ENCODE results near the gene TCF4. TPM values are rescaled to one million over a fixed set of nuclear protein-coding genes. Genes with fewer than 3 reads are reported as not detected.

The TCF4 gene
- total and polyA plus RNA-seq, 2 of the 13 experiments (the other 11 are each of a cell fraction or from before 2014, with no cell fraction given) = not detected

DNA sequence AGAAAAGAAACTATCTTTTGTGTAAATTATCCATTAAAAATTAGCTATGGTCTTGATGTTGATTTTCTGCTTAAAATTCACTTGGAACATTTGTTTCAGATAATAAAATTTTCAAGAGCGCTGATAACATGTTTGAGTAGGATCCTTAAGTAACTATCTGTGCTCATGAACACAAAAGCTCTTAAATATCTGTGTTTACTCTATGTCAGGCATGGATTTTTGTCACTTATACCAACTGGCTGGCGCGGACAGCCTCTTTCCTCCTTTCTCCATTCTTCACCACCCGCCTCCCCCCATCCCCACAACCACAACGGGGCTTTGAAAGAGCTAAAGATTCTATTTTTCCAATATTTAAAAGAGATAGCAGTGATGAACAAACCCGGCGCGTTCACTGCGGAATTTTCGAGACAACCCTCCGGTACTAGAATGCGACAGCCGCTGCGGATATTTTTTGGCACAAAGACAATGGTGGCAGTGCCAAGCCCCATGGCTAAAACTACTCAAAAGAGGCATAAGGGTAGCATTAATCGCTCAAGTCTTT is 181.5 kb downstream of the TCF4 start:
- H2AFZ ChIP-seq (ENCODE audit: low read length) = no peak overlapping the region
- no peak overlapping the region for H3K4me2 ChIP-seq (ENCODE audit: low read depth, low read length)
- FAIRE-seq (no peak), DNase-seq (ENCODE audit: low spot score) (no peak), ATAC-seq (no peak)
- WGBS (ENCODE audit: low lambda C conversion rate) = 66% methylated on average over 15 of the region's 15 CpGs
- in situ Hi-C loops (cut with HindIII; ENCODE audit: extremely low pct_ligation_motif_present, low pct_unique_long_range_greater_than_20kb) = no loop called here
- H3K4me1 ChIP-seq (ENCODE audit: insufficient read depth, low read length) = no peaks in the 10 kb centered on the region
- H3K36me3 ChIP-seq (replicated peaks in 1 of 2; ENCODE audit: control insufficient read depth in 1 of 2, insufficient read depth in 2 of 2, low read length in 2 of 2) = no peaks in the 10 kb centered on the region
- H3K4me3 ChIP-seq (replicated peaks in 1 of 3; ENCODE audit: insufficient read depth in 1 of 3, low read depth in 2 of 3, low read length in 3 of 3) = no peak overlapping the region
- no TSS peak for BruUV-seq (replicated peaks)
- no peaks in the 10 kb centered on the region for H3K27me3 ChIP-seq (ENCODE audit: control insufficient read depth in 1 of 2, insufficient read depth in 2 of 2, low read length in 2 of 2)
- no peaks in the 10 kb centered on the region for H3K9me3 ChIP-seq (ENCODE audit: low read length)
- POLR2A ChIA-PET = no interaction called here
- no peaks in the 10 kb centered on the region for H4K20me1 ChIP-seq (ENCODE audit: insufficient read depth, low read length)
- CTCF ChIA-PET (ENCODE audit: low intra/inter-chr PET ratio, low total read pairs) = no interaction called here
- intact Hi-C loops (cut with micrococcal nuclease; ENCODE audit: unreplicated experiment) = no loop called here
- no peak overlapping the region for H3K9ac ChIP-seq (ENCODE audit: insufficient read depth, low read depth, low read length)
- H3K27ac ChIP-seq (ENCODE audit: extremely low read length, insufficient read depth, low read length) = no peak overlapping the region
- H3K79me2 ChIP-seq (ENCODE audit: insufficient read depth, low read length) = no peaks in the 10 kb centered on the region
- TF ChIP-seq, protein P1, sequence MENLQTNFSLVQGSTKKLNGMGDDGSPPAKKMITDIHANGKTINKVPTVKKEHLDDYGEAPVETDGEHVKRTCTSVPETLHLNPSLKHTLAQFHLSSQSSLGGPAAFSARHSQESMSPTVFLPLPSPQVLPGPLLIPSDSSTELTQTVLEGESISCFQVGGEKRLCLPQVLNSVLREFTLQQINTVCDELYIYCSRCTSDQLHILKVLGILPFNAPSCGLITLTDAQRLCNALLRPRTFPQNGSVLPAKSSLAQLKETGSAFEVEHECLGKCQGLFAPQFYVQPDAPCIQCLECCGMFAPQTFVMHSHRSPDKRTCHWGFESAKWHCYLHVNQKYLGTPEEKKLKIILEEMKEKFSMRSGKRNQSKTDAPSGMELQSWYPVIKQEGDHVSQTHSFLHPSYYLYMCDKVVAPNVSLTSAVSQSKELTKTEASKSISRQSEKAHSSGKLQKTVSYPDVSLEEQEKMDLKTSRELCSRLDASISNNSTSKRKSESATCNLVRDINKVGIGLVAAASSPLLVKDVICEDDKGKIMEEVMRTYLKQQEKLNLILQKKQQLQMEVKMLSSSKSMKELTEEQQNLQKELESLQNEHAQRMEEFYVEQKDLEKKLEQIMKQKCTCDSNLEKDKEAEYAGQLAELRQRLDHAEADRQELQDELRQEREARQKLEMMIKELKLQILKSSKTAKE (CRISPR knock-in tag; IDR thresholded peaks at IDR 0.05; ENCODE audit: borderline replicate concordance) = no peak
- TF ChIP-seq TCF7 (IDR thresholded peaks at IDR 0.05; ENCODE audit: low read depth) (no peak), HOXD1 (CRISPR knock-in tag; IDR thresholded peaks at IDR 0.05) (no peak), ONECUT2 (CRISPR knock-in tag; IDR thresholded peaks at IDR 0.05) (no peak), BORCS8-MEF2B (CRISPR knock-in tag; IDR thresholded peaks at IDR 0.05) (no peak), RFX3 (CRISPR knock-in tag; IDR thresholded peaks at IDR 0.05) (no peak), HOXA5 (CRISPR knock-in tag; IDR thresholded peaks at IDR 0.05) (no peak), ZNF451 (CRISPR knock-in tag; IDR thresholded peaks at IDR 0.05) (no peak), ZBTB8A (CRISPR knock-in tag; IDR thresholded peaks at IDR 0.05; ENCODE audit: borderline replicate concordance, low read depth) (no peak)
- TF ChIP-seq, protein P2, sequence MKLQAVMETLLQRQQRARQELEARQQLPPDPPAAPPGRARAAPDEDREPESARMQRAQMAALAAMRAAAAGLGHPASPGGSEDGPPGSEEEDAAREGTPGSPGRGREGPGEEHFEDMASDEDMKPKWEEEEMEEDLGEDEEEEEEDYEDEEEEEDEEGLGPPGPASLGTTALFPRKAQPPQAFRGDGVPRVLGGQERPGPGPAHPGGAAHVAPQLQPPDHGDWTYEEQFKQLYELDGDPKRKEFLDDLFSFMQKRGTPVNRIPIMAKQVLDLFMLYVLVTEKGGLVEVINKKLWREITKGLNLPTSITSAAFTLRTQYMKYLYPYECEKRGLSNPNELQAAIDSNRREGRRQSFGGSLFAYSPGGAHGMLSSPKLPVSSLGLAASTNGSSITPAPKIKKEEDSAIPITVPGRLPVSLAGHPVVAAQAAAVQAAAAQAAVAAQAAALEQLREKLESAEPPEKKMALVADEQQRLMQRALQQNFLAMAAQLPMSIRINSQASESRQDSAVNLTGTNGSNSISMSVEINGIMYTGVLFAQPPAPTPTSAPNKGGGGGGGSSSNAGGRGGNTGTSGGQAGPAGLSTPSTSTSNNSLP (IDR thresholded peaks at IDR 0.05; ENCODE audit: low read depth, low read length) = no peak
- TF ChIP-seq, protein P3, sequence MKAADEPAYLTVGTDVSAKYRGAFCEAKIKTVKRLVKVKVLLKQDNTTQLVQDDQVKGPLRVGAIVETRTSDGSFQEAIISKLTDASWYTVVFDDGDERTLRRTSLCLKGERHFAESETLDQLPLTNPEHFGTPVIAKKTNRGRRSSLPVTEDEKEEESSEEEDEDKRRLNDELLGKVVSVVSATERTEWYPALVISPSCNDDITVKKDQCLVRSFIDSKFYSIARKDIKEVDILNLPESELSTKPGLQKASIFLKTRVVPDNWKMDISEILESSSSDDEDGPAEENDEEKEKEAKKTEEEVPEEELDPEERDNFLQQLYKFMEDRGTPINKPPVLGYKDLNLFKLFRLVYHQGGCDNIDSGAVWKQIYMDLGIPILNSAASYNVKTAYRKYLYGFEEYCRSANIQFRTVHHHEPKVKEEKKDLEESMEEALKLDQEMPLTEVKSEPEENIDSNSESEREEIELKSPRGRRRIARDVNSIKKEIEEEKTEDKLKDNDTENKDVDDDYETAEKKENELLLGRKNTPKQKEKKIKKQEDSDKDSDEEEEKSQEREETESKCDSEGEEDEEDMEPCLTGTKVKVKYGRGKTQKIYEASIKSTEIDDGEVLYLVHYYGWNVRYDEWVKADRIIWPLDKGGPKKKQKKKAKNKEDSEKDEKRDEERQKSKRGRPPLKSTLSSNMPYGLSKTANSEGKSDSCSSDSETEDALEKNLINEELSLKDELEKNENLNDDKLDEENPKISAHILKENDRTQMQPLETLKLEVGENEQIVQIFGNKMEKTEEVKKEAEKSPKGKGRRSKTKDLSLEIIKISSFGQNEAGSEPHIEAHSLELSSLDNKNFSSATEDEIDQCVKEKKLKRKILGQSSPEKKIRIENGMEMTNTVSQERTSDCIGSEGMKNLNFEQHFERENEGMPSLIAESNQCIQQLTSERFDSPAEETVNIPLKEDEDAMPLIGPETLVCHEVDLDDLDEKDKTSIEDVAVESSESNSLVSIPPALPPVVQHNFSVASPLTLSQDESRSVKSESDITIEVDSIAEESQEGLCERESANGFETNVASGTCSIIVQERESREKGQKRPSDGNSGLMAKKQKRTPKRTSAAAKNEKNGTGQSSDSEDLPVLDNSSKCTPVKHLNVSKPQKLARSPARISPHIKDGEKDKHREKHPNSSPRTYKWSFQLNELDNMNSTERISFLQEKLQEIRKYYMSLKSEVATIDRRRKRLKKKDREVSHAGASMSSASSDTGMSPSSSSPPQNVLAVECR (CRISPR knock-in tag; IDR thresholded peaks at IDR 0.05; ENCODE audit: borderline replicate concordance) = no peak
- TF ChIP-seq, protein P4, sequence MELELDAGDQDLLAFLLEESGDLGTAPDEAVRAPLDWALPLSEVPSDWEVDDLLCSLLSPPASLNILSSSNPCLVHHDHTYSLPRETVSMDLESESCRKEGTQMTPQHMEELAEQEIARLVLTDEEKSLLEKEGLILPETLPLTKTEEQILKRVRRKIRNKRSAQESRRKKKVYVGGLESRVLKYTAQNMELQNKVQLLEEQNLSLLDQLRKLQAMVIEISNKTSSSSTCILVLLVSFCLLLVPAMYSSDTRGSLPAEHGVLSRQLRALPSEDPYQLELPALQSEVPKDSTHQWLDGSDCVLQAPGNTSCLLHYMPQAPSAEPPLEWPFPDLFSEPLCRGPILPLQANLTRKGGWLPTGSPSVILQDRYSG (CRISPR knock-in tag; IDR thresholded peaks at IDR 0.05) = no peak
- TF ChIP-seq, protein P5, sequence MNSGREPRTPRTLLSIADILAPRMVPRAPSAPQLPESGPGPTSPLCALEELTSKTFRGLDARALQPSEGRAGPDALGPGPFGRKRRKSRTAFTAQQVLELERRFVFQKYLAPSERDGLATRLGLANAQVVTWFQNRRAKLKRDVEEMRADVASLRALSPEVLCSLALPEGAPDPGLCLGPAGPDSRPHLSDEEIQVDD (CRISPR knock-in tag; IDR thresholded peaks at IDR 0.05; ENCODE audit: borderline replicate concordance) = no peak
- TF ChIP-seq, protein P6, sequence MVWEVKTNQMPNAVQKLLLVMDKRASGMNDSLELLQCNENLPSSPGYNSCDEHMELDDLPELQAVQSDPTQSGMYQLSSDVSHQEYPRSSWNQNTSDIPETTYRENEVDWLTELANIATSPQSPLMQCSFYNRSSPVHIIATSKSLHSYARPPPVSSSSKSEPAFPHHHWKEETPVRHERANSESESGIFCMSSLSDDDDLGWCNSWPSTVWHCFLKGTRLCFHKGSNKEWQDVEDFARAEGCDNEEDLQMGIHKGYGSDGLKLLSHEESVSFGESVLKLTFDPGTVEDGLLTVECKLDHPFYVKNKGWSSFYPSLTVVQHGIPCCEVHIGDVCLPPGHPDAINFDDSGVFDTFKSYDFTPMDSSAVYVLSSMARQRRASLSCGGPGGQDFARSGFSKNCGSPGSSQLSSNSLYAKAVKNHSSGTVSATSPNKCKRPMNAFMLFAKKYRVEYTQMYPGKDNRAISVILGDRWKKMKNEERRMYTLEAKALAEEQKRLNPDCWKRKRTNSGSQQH (CRISPR knock-in tag; IDR thresholded peaks at IDR 0.05; ENCODE audit: low read depth) = no peak

Measured in HepG2 (cell line).